ENCODE measurements around the gene UAP1. TPM values are rescaled to one million over a fixed set of nuclear protein-coding genes. Genes with fewer than 3 reads are reported as not detected.
A peak's percentile ranks its signal among the peaks of the same experiment; 100 is the strongest.

The UAP1 gene
- total RNA-seq, 2 donors from 2014 or later: 36.4 to 39.4 TPM

- TF ChIP-seq CTCF (conservative IDR thresholded peaks at IDR 0.05): no peak
- H3K4me3 Mint-ChIP-seq: no peak overlapping the region
Observed at GRCh38 chr1:162626761-162627160, 65.2 kb downstream of the UAP1 start.

GRCh38 chr1:162627662-162628296 is 66.3 kb downstream of the UAP1 start:
- Histone ChIP-seq H3K9me3 (ENCODE audit: control insufficient read depth, low read length) (no peaks in the 10 kb centered on the region), H3K9ac (ENCODE audit: extremely low read depth, low read length, poor library complexity, severe bottlenecking) (no peak overlapping the region), H3K27me3 (ENCODE audit: control insufficient read depth, insufficient read depth, low read length, poor library complexity, severe bottlenecking) (no peaks in the 10 kb centered on the region), H3K36me3 (ENCODE audit: control insufficient read depth, insufficient read depth, low read length) (no peaks in the 10 kb centered on the region), H3K27ac (ENCODE audit: low read depth, low read length) (no peak overlapping the region), H3K4me1 (ENCODE audit: control insufficient read depth, insufficient read depth, low read length) (no peaks in the 10 kb centered on the region), H3K4me3 (ENCODE audit: low read length) (no peak overlapping the region)
- DNase-seq: no peak
- Mint-ChIP-seq H3K27ac (no peak overlapping the region), H3K36me3 (ENCODE audit: low read depth) (no peaks in the 10 kb centered on the region), H3K4me3 (no peak overlapping the region), H3K9me3 (no peaks in the 10 kb centered on the region), H3K4me1 (peaks cover 6% of the 10 kb centered on the region), H3K27me3 (ENCODE audit: insufficient read depth) (peaks cover 1% of the 10 kb centered on the region)
- 58 to 73% methylated on average over 3 of the region's 3 CpGs for WGBS, 2 experiments (ENCODE audit: insufficient coverage in 1 of 2, insufficient read length in 1 of 2)
- TF ChIP-seq CTCF (conservative IDR thresholded peaks at IDR 0.05): peak; percentile 78

More at GRCh38 chr1:162626761-162627160, 65.2 kb downstream of the UAP1 start:
- no peaks in the 10 kb centered on the region for H3K9me3 ChIP-seq (ENCODE audit: control insufficient read depth, low read length)
- no peaks in the 10 kb centered on the region for H3K27me3 ChIP-seq (ENCODE audit: control insufficient read depth, insufficient read depth, low read length, poor library complexity, severe bottlenecking)
- H3K36me3 Mint-ChIP-seq (ENCODE audit: low read depth): no peaks in the 10 kb centered on the region
- H3K9ac ChIP-seq (ENCODE audit: extremely low read depth, low read length, poor library complexity, severe bottlenecking): no peak overlapping the region
- peaks cover 1% of the 10 kb centered on the region for H3K27me3 Mint-ChIP-seq (ENCODE audit: insufficient read depth)
- H3K36me3 ChIP-seq (ENCODE audit: control insufficient read depth, insufficient read depth, low read length): no peaks in the 10 kb centered on the region
- WGBS, 2 experiments (ENCODE audit: insufficient coverage in 1 of 2, insufficient read length in 1 of 2): 76 to 81% methylated on average over 2 of the region's 2 CpGs
- H3K9me3 Mint-ChIP-seq: no peaks in the 10 kb centered on the region
- H3K27ac ChIP-seq (ENCODE audit: low read depth, low read length): no peak overlapping the region
- H3K4me3 ChIP-seq (ENCODE audit: low read length): no peak overlapping the region
- H3K4me1 ChIP-seq (ENCODE audit: control insufficient read depth, insufficient read depth, low read length): no peaks in the 10 kb centered on the region
- no peak for DNase-seq
- H3K4me1 Mint-ChIP-seq: peaks cover 3% of the 10 kb centered on the region
- H3K27ac Mint-ChIP-seq: no peak overlapping the region

GRCh38 chr1:162629077-162629627 is 67.6 kb downstream of the UAP1 start:
- Histone ChIP-seq H3K36me3 (ENCODE audit: control insufficient read depth, insufficient read depth, low read length) (no peaks in the 10 kb centered on the region), H3K4me3 (ENCODE audit: low read length) (no peak overlapping the region), H3K4me1 (ENCODE audit: control insufficient read depth, insufficient read depth, low read length) (peaks cover 3% of the 10 kb centered on the region), H3K27ac (ENCODE audit: low read depth, low read length) (no peak overlapping the region), H3K27me3 (ENCODE audit: control insufficient read depth, insufficient read depth, low read length, poor library complexity, severe bottlenecking) (no peaks in the 10 kb centered on the region), H3K9ac (ENCODE audit: extremely low read depth, low read length, poor library complexity, severe bottlenecking) (no peak overlapping the region), H3K9me3 (ENCODE audit: control insufficient read depth, low read length) (no peaks in the 10 kb centered on the region)
- TF ChIP-seq CTCF (conservative IDR thresholded peaks at IDR 0.05): no peak
- Mint-ChIP-seq H3K27me3 (ENCODE audit: insufficient read depth) (peaks cover 1% of the 10 kb centered on the region), H3K9me3 (no peaks in the 10 kb centered on the region), H3K4me1 (peaks cover 9% of the 10 kb centered on the region), H3K36me3 (ENCODE audit: low read depth) (no peaks in the 10 kb centered on the region), H3K4me3 (no peak overlapping the region), H3K27ac (no peak overlapping the region)
- DNase-seq: no peak
- WGBS, 2 experiments (ENCODE audit: insufficient coverage in 1 of 2, insufficient read length in 1 of 2): 96 to 98% methylated on average over 3 of the region's 3 CpGs

All from endodermal cell (in vitro differentiated cells).